ENCODE data around the gene BAHCC1.

The BAHCC1 gene

GRCh38 chr17:81461607-81462500, 66.6 kb downstream of the BAHCC1 start:
- DNase-seq (ENCODE audit: low spot score), result no peak

DNA sequence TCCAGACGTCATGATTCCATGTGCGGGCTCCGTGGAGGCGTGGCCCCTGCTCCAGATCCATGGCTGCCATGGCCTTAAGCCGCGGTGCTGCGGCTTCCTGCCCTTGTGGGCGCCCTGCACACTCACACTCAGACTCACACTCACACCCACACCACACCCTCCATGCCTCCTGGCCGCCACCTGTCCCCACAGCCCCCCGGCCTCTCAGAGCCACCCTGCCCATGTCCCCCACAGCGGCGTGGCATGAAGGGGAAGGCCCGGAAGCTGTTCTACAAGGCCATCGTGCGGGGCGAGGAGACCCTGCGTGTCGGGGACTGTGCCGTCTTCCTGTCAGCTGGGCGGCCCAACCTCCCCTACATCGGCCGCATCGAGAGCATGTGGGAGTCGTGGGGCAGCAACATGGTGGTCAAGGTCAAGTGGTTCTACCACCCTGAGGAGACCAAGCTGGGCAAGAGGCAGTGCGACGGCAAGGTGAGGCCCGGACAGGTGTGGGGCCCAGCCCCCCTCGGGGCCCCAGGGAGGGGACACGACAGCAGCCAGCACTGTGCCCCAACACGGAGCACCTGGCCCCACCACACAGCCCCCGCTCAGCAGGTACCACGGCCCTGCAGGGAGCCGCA, 67.4 kb downstream of the BAHCC1 start:
- DNase-seq (ENCODE audit: low spot score), result no peak

DNA sequence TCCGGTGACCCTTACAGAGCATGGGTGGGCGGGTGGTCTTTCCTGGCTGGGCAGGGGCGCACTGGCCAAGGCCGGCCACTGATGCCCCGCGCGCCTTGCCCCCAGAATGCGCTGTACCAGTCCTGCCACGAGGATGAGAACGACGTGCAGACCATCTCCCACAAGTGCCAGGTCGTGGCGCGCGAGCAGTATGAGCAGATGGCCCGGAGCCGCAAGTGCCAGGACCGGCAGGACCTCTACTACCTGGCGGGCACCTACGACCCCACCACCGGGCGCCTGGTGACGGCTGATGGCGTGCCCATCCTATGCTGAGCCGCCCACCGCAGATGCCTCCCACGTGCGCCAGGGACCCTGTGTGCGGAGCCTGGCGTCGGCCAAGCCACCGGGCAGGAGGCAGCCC, 68.2 kb downstream of the BAHCC1 start:
- no peak for DNase-seq (ENCODE audit: low spot score)

DNA sequence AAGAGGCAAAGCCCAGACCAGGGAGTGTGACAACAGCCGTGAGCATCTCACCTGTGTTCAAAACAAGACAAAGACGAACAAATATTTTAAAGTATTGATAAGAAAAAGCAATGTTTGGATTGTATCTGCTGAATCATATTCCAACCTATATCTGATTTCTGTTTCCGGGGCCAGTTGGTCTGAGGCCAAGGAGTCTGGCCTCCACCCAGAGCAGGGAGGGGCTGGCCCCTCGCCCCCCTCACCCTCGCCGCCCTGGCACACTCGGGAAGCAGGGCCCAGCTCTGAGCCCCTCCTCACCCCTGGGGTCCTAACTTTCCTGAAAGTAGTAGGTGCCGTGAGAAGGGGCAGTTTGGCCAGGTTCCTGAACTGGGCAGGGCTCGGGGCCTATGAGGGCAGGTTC, 69.3 kb downstream of the BAHCC1 start:
- DNase-seq (ENCODE audit: low spot score), result no peak

DNA sequence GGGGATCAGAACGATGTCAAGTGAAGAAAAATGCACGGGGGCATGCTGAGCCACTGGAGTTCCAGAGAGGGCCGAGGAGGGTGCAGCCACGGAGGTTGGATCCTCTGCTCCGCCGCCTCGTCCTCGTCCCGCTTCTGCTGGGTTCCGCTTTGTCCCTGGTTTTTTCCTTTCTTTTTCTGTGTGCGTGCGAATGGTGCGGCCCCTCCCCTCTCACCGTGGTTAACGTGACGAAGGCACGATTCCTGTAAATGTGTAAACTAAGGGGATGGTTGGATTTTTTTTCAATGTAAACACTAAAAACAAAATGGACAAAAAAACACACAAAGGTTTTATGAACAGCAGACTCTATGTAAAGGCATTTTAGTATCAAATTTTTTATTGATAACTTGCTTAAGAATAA, 70.7 kb downstream of the BAHCC1 start:
- no peak for DNase-seq (ENCODE audit: low spot score)

DNA sequence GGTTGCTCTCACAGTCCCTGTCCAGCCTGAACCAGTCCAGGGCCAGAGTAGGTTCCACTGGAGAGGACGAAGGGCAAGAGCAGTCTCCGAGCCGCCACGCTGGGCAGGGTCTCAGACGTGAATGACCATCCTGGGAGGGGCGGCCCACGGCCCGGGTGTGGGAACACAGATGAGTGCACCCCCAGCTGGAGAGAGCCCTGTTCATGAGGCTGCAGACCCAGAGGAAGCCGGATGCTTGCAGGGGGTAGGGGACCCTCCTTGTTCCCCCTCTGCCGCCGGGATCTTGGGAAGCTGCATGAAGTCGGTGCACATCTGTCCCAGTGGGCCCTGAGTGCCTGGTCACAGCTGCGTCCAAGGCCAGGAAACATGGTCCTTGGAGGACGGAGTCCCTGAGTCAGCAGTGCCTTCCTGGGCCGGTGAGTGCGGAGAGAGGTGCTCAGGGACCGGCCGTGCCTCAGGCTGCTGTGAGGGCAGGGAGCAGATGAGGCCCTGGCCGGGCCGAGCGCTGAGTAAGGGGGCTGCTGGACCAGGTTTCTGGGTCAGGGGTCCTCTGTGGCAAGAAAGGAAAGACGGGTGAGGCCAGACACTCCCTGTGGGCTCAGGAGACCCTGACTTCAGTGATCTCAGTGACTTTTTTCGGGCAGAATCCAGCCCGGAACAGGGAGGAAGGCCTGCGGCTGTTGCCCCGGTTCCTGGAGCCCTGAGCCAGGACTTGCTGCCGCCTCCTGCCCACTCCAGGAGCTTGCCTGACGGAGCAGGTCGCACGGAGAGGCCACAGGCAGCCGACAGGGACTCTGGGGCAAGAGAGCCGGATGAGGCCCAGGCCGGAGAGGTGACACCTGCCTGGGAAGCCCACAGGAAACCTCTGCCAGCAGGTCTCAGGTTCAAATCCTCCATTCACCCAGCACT, 71.6 kb downstream of the BAHCC1 start:
- no peak for DNase-seq (ENCODE audit: low spot score)

DNA sequence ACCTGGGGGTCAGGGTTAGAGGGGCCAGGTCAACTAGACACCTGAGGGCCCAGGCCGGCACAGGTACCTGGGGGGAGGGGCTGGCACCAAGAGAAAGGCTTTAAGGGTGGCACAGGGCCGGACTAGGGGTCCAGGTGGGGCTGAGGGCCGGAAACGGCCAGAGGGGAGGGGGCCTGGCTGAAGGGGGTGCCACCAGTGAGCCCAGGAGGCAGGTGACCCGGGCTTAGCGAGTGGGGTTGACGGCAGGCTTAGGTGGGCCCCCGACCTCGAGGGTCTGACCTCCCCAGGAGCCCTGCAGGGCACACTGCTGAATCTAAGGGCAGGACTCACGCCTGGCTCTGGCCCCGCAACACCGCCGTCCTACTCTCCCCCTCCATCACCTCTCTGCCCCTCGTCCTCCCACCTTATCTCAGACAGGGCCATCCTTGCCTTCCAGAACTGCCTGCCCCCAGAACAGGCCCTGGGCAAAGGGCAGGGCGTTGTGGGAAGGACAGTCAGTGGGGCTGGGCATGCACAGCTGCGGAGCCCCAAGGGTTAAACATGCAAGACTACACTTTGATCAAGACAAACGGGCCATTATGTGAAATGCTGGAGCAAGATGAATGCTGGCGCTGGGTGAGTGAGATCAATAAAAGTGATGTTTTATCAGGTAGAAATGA, 73.0 kb downstream of the BAHCC1 start:
- no peak for DNase-seq (ENCODE audit: low spot score)

DNA sequence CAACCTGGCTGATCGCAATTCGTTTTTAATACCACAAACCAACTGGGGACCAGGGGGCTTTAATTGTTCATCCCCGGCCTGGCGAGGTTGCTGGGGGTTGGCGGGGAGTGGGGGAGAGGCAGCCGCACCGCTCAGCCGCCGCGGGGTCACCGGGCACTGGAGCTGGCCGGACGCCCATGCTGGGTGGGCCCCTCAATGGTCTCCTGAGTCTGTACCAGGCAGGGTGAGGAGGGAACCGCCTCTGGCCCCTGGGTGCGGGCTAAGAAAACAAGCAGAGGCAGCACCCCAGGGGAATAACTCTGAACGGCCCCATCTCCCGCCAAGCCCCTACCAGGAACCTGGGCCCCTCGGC, 73.5 kb downstream of the BAHCC1 start:
- DNase-seq (ENCODE audit: low spot score), result no peak

DNA sequence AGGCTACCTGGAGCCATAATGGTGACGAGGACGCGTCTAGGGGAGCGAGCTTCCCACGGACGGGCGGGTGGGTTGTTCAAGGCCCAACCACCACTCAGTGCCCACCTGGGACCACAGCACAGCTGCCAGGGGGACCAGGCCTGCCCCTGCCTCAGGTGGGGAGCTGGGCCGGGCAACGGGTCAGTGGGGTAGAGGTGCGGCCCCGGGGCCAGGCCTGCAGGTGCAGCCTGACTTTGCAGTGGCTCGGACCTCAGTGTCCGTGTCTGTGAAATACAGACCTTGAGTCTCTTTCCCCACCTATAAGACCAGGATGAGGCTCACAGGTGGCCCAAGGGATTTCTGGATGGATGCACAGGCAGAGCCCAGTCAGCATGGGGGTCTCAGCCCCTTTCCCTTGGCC, 74.0 kb downstream of the BAHCC1 start:
- no peak for DNase-seq (ENCODE audit: low spot score)

DNA sequence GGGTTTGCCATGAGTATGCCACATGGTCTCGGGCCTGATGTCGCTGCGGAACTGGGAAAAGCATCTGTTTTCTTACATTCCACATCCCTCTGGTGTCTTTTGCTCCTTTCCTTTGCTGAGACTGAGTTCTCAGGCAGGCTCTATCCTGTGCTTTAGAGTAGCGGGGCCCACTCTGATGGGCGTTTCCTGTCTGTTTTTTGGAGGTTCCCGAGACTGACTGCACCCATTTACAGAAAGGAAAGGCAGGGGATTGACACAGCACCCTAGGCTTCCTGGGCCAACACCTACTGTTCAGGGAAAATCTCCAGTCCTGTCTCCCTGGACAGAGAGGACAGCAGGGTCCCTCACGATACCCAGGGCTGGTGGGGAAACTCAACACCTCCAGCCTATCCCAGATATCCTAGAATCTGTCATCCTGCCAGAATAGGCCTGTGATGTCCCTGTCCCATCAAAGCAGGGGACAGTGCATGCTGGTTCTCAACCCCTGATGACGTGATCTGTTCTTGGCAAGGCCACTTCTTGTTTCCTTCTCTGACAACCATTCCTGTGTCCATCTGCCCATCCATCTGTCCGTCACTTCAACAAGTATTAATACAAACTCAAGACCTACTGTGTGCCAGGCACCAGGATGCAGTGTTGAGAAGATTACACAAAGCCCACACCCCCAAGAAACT, 75.2 kb downstream of the BAHCC1 start:
- DNase-seq (ENCODE audit: low spot score), result no peak

DNA sequence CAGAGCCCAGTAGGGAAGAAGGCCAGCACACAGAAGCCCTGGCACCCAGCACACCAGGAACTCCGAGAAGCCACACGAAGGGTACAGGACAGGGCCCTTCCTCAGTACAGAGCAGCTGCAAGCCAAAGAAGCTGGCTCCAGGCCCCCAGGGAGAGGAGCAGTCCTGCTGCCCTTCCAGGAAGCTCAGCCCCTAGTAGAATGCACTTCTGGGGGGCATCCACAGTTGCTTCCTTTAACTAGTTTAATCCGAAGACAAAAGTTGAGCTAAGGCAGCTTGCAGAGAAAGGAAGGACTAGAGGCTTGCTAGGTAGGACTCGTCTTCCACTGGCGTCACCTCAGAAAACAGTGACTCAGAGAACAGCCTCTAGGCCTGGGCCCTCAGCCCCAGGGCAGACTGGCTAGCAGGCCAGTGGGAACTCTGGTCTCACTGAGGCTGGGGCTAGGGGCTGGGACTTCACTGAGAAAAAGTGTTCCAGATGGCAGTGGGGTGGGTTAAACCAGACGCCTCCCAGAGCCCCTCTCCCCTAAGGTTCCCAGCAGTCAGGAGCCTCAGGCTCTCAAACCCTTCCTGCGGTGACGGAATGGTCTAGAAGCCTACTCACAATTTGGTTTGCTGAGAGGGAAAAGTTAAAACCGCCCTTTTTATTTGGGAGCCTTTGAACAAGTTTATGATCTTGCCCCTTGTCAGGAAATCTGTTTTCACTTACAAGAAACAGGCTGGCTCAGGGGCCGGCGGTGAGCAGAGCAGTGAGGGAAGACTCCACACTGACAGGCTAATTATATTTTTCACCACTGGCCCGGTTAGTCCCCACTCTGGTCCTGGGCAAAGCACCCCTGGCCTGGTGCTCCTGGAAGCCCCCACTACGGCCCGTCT, 75.9 kb downstream of the BAHCC1 start:
- DNase-seq (ENCODE audit: low spot score), result peak; percentile 54

DNA sequence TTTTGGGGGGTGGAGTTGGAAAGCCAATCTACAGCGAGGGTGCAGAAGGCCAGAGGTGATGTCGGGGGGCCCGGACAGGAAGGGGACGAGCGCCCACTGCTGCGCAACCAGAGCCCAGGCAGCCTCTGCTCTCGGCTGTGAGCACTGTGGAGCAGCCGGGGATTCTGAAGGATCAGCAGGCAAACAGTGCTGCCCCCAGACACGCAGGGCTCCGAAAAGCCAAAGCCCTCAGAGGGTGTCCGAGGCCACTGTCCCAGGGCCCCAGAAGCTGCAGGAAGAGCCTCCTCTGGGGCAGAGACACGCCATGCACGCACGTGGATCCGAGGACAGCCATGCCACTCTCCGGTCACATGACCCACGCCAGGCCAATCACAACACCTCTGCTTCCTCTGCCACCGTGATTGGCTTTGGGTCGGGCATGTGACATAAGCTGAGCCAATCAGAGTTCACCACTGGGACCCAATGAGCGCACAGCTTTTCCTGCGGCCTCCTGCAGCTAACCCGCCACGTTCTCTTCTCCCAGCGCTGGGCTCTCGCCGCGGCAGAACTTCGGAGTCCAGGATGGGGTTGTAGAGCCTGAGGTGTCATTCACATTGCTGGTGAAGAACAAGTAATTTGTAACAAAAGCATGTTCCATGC, 76.7 kb downstream of the BAHCC1 start:
- DNase-seq (ENCODE audit: low spot score), result peak; percentile 100

DNA sequence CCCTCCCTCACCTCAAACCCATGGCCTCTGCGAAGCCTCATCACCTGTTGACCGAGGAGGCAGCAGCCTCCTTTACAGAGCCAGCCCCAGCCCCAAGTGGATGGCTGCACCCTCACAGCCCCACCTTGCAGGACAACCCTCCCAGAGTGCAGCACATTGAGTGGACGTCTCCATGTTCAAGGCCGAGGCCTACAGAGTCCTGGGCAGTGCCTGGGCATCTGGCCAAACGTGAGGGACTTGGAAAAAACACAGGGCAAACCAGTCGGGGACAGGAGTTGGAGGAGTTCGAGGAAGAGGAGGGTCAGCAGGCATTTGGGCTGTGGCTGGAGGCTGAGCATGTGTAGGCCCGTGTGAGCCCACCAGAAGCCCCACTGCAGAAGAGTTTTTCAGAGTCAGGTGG, 77.8 kb downstream of the BAHCC1 start:
- no peak for DNase-seq (ENCODE audit: low spot score)

GRCh38 chr17:81474958-81475357, 79.7 kb downstream of the BAHCC1 start:
- DNase-seq (ENCODE audit: low spot score), result no peak

DNA sequence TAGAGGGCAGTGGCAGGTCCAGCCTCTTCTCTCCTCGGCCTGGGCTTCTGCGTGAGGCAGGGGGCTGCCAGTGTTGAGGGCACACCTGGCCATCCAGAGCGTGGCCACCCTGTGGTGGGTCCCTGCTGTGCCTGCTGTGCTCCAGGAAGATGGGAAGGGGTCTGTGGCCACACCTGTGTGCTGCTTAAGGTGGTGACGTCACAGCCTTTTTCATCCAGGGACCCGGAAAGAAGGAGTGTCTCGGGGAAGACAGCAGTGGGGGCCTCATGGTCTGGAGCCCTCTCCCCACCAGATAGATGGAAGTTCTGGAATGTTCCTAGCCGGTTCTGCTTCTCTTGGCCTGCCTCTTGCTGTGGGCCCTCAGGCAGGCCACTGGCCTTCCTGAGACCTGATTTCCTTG, 80.8 kb downstream of the BAHCC1 start:
- DNase-seq (ENCODE audit: low spot score), result no peak

DNA sequence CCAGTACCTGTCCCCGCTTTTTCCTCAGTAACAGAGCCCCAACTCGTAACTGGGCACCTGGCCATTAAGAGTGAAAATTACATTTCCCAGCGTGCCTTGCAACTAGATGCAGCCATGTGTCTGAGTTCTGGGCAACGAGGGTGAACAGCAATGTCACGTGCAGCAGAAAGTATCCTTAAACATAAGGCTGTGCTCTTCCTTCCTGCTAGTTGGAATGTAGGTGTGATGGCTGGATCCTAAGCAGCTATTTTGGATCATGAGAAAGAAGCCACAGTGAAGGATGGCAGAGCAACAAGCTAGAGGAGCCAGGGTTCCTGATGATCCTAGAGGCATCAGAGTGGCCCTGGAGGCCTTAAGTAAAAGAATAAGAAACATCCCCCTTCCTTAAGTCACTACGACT, 81.4 kb downstream of the BAHCC1 start:
- no peak for DNase-seq (ENCODE audit: low spot score)

DNA sequence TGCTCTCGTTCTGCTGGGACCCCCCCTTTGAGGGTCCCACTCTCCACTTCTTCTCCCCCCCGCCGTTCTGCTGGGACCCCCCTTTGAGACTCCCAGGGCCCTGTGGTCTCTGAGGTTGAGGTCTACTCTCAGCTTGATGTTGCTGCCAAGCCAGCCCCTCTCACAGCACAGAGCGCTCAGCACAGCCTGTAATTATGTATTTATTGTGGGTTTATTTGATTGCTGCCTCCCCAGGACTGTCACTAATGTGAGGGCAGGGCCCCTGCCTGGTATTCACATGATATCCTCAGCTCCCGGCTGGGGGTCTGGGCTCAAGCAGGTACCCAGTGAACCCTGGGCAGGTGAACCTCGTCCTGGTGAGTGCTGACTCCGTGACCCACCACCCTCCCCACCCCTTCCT, 81.9 kb downstream of the BAHCC1 start:
- DNase-seq (ENCODE audit: low spot score), result no peak

GRCh38 chr17:81478119-81478518, 82.9 kb downstream of the BAHCC1 start:
- no peak for DNase-seq (ENCODE audit: low spot score)

DNA sequence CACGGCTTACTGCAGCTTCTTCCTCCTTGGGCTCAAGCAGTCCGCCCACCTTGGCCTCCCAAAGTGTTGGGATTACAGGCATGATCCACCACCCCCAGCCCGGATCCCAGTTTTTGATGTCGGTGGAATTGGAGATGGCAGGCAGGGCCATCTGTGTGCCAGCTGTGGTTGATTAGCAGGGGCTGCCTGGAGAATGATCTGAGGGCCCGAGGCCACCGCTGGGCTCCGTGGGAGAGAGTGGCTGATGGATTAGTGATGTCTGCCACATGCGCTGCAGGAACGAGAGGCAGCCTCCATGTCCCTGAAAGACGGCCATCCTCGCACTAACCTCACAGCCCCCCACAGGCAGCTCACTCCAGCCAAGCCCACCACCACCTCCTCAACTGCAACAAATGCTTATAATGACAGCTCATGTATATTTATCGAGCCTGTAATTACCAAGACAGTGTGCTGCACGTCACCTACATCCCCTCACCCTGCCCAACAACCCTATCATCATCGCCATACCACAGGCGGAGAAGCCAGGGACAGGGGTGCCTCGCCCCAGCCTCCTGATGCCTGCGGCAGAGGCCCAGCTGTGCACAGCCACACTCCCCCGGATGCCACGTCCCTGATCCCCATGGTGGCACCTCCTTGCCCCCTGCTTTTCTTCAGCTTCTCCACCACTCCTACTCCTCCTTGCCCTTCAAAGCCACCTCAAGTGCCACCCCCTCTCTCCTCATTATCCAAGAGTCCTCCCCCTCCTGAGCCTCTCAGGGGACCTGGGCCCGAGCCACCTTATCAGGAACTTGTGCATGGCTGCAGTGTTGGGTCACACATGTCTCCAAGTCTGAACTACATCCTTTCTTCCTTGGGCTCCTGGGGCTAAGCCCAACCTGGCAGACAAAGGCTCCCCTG, 84.2 kb downstream of the BAHCC1 start:
- no peak for DNase-seq (ENCODE audit: low spot score)
